GM18867 (cell line): ENCODE measurements around the gene PF4V1.
"Not testable (repeated sequence)": the region's sequence is repeated elsewhere in the genome, so short reads cannot be mapped to it uniquely, and the experiment has no call there.

Experiments
- ATAC-seq: cut with Tn5 transposase; IDR thresholded peaks from one replicate; pipeline ENCODE4 v1.9.1; 2021; ENCODE audit warnings: mild to moderate bottlenecking, moderate library complexity; ENCODE audit not compliant: unreplicated experiment

Gene PF4V1

GRCh38 chr4:73869130-73870055, 16.3 kb downstream of the PF4V1 start, which contains the start of gene CXCL1:
Gene CXCL1 (plus strand): TSS chr4:73869393. CDS start chr4:73869471, 78 bp downstream.
- no peak for ATAC-seq

- ATAC-seq = no peak
These were observed 17.2 kb downstream of the PF4V1 start for GRCh38 chr4:73870260-73870659.

GRCh38 chr4:73870768-73871167, 17.7 kb downstream of the PF4V1 start:
- no peak for ATAC-seq

- ATAC-seq = no peak
These were observed 18.6 kb downstream of the PF4V1 start for GRCh38 chr4:73871511-73872310.

- ATAC-seq = no peak
These were observed 19.4 kb downstream of the PF4V1 start for GRCh38 chr4:73872316-73873108.

GRCh38 chr4:73874386-73874785, 21.3 kb downstream of the PF4V1 start:
- ATAC-seq = no peak

GRCh38 chr4:73875401-73875800, 22.3 kb downstream of the PF4V1 start:
- no peak for ATAC-seq

GRCh38 chr4:73883306-73883705, 30.2 kb downstream of the PF4V1 start:
- peak; percentile 78 for ATAC-seq

- ATAC-seq = no peak
These were observed 32.6 kb downstream of the PF4V1 start for GRCh38 chr4:73885574-73886267.

GRCh38 chr4:73891326-73891725, 38.2 kb downstream of the PF4V1 start:
- ATAC-seq = no peak

GRCh38 chr4:73891739-73892405, 38.8 kb downstream of the PF4V1 start:
- ATAC-seq = no peak

GRCh38 chr4:73892966-73893365, 39.9 kb downstream of the PF4V1 start:
- ATAC-seq = peak; percentile 67

- ATAC-seq = no peak
These were observed 40.9 kb downstream of the PF4V1 start for GRCh38 chr4:73894001-73894400.

- no peak for ATAC-seq
These were observed 42.4 kb downstream of the PF4V1 start for GRCh38 chr4:73895201-73896175.

GRCh38 chr4:73896416-73896815, 43.3 kb downstream of the PF4V1 start:
- no peak for ATAC-seq

GRCh38 chr4:73897380-73898136, 44.5 kb downstream of the PF4V1 start:
- no peak for ATAC-seq

- not testable (repeated sequence) for ATAC-seq
These were observed 46.2 kb downstream of the PF4V1 start for GRCh38 chr4:73899338-73899737.

GRCh38 chr4:73901031-73901430, 47.9 kb downstream of the PF4V1 start:
- no peak for ATAC-seq
